Mucosa of stomach (tissue), 1 donor: ENCODE results near the gene CRADD.
"Not testable (repeated sequence)": the region's sequence is repeated elsewhere in the genome, so short reads cannot be mapped to it uniquely, and the experiment has no call there.

Source experiments
- H3K27me3 ChIP-seq: one replicate; pipeline ENCODE4 v1.7.0; 2013; ENCODE audit warnings: mild to moderate bottlenecking, low read length; ENCODE audit not compliant: control insufficient read depth, insufficient read depth
- H3K36me3 ChIP-seq: one replicate; pipeline ENCODE4 v1.7.0; 2013; ENCODE audit warnings: low read length; ENCODE audit not compliant: control insufficient read depth, insufficient read depth
- H3K4me1 ChIP-seq: one replicate; pipeline ENCODE4 v1.7.0; 2013; ENCODE audit warnings: mild to moderate bottlenecking, low read length; ENCODE audit not compliant: control insufficient read depth, insufficient read depth
- H3K4me3 ChIP-seq: one replicate; pipeline ENCODE4 v1.7.0; 2013; ENCODE audit warnings: low read length
- H3K9ac ChIP-seq: one replicate; pipeline ENCODE4 v1.7.0; 2013; ENCODE audit warnings: mild to moderate bottlenecking, low read length, moderate library complexity
- H3K9me3 ChIP-seq: one replicate; pipeline ENCODE4 v1.7.0; 2013; ENCODE audit warnings: mild to moderate bottlenecking, low read length, moderate library complexity; ENCODE audit not compliant: control insufficient read depth
- donor health status: Pancreatic carcinoma.

CRADD gene

DNA sequence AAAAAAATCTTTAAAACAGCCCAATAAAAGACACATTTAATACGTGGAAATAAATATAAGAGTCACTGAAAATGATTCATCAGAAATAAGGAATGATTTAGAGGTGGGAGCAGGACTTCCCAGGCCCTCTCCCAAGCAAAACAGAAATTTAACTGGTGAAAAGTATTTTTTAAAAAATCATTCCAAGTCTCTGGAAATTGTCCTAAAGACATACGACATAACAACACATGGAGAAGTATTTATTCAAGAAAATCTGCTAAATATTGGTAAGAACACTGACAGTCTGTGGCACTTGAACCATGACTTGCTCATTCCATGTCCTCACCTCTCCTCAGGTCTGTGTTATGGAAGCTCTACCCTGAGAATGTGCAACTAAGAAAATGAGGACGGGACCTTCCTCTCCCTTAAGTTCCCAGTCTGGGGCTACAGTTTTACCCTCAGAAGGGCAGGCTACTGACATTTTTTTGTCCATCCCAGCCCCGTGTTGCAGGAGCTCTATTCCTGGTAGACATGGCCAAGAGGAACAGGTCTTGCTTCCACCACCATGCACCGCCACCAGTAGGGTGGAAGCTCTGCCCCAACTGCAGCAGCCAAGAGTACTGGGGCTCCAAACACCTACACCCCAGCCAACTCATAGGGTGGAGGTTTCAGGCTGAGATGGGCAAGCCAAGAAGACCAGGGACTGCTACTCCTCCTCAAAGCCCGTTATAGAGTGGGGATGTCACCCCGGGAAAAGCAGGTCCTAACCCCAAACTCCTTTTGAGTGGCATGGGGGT lies 193.0 kb downstream of the CRADD start:
- Histone ChIP-seq H3K36me3 (no peaks in the 10 kb centered on the region), H3K27me3 (no peaks in the 10 kb centered on the region), H3K4me1 (no peaks in the 10 kb centered on the region), H3K4me3 (no peak overlapping the region), H3K9ac (no peak overlapping the region), H3K9me3 (peaks cover 4% of the 10 kb centered on the region)

- H3K9me3 ChIP-seq, H3K4me3 ChIP-seq, H3K36me3 ChIP-seq, H3K27me3 ChIP-seq, H3K4me1 ChIP-seq, H3K9ac ChIP-seq: not testable (repeated sequence)
These were observed 194.4 kb downstream of the CRADD start for GRCh38 chr12:93871566-93871965.

DNA sequence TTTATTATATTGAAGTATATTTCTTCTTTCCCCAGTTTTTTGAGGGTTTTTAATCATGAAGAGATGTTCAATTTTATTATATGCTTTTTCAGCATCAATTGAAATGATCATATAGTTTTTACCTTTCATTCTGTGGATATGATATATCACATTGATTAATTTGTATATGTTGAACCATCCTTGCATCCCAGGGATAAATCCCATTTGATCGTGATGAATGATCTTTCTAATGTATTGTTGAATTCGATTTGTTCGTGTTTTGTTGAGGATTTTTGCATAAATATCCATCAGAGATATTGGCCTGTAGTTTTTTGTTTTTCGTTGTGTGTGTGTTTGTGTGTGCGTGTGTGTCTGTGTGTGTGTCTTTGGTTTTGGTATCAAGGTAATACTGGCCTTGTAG lies 196.4 kb downstream of the CRADD start:
- no peak overlapping the region for H3K9ac ChIP-seq
- no peaks in the 10 kb centered on the region for H3K4me1 ChIP-seq
- no peak overlapping the region for H3K4me3 ChIP-seq
- no peaks in the 10 kb centered on the region for H3K36me3 ChIP-seq
- peaks cover 4% of the 10 kb centered on the region for H3K9me3 ChIP-seq
- no peaks in the 10 kb centered on the region for H3K27me3 ChIP-seq

DNA sequence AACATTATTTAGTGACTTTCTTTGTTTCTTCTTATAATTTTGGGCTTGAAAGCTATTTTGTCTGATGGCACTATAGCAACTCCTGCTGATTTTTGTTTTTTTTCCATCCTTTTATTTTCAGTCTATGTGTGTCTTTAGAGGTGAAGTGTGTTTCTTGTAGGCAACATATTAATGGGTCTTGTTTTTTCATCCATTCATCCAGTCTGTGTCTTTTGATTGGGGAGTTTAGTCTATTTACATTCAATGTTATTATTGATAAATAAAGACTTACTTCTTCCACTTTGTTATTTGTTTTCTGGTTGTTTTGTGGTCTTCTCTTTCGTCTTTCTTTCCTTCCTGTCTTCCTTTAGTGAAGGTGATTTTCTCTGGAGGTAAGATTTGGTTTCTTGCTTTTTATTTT lies 198.0 kb downstream of the CRADD start:
- no peaks in the 10 kb centered on the region for H3K27me3 ChIP-seq
- H3K9me3 ChIP-seq = peaks cover 4% of the 10 kb centered on the region
- H3K4me1 ChIP-seq = peaks cover 4% of the 10 kb centered on the region
- H3K36me3 ChIP-seq = no peaks in the 10 kb centered on the region
- H3K4me3 ChIP-seq = no peak overlapping the region
- no peak overlapping the region for H3K9ac ChIP-seq

DNA sequence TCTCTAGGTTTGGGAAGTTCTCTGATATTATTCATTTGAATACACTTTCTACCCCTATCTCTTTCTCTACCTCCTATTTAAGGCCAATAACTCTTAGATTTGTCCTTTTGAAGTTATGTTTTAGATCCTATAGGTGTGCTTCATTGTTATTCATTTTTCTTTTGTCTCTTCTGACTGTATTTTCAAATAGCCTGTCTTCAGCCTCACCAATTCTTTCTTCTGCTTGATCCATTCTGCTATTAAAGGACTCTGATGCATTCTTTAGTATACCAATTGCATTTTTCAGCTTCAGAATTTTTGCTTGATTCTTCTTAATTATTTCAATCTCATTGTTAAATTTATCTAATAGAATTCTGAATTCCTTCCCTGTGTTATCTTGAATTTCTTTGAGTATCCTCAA lies 199.2 kb downstream of the CRADD start:
- Histone ChIP-seq H3K9ac (no peak overlapping the region), H3K4me3 (no peak overlapping the region), H3K9me3 (peaks cover 4% of the 10 kb centered on the region), H3K36me3 (no peaks in the 10 kb centered on the region), H3K4me1 (peaks cover 8% of the 10 kb centered on the region), H3K27me3 (no peaks in the 10 kb centered on the region)

DNA sequence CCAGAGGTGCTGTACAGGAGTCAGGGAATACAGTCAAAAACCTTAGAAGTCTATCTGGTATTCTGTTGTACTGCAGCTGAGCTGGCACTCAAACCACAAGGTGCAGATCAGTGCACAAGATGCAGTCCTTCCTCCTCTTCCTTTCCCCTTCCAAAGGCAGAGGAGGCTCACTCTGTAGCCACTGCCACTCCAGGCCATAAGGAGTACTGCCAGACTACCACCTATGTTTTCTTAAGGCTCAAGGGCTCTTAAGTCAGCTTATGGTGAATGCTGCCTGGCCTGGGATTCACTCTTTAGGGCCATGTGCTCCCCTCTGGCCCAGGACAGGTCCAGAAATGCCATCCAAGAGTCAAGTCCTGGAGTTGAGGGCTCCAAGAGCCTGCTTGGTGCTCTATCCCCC lies 200.3 kb downstream of the CRADD start:
- peaks cover 1% of the 10 kb centered on the region for H3K9me3 ChIP-seq

DNA sequence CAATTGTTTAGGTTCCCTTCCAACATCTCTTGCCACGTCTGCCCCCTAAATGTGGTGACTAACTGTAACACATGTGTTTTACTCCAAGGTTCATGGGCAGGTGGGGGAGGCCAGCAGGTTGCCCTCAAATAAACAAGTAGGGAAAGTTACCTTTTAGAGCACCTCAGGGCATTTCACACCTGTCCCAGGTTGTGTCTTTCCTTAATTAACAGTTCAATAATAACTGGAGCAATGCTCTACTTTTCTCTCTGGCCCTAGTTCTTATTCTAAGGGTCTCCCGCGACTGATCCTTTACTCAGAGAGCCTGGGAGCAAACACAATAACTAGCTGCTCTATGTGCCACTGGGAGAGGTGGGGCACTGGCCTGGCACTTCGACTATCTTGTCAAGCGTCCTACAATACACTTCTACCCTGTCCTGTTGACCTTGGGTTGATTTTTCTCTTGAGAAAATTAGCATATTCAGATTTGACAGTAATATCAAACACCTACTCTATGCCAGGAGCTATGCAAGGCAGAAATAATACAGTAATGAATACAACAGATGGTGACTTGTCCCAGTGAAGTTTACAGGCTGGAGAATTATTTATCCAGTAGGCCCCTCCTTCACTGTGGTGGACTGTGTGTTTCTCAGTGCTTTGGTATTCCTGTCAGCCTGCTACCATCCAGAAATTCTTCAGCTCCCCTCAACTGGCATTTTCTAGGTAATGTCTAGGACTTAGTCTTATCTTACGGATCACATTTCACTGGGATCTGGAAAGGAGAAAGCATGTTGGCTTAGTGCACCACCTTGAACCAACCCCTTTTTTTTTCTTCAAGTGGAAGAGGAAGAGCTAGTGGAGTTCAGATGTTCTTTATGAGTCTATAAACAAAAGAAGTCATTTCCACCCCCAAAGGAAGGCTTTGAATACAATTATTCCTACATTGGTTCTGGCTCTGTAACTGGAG lies 202.6 kb downstream of the CRADD start:
- Histone ChIP-seq H3K9me3 (no peaks in the 10 kb centered on the region), H3K9ac (no peak overlapping the region), H3K4me3 (no peak overlapping the region), H3K4me1 (peaks cover 13% of the 10 kb centered on the region), H3K27me3 (no peaks in the 10 kb centered on the region), H3K36me3 (no peaks in the 10 kb centered on the region)

More for the DNA sequence above, 200.3 kb downstream of the CRADD start:
- Histone ChIP-seq H3K4me1 (peaks cover 13% of the 10 kb centered on the region), H3K36me3 (no peaks in the 10 kb centered on the region), H3K4me3 (no peak overlapping the region), H3K27me3 (no peaks in the 10 kb centered on the region), H3K9ac (no peak overlapping the region)

GRCh38 chr12:93880853-93881522 lies 203.8 kb downstream of the CRADD start:
- Histone ChIP-seq H3K9ac (no peak overlapping the region), H3K27me3 (no peaks in the 10 kb centered on the region), H3K36me3 (no peaks in the 10 kb centered on the region), H3K9me3 (no peaks in the 10 kb centered on the region), H3K4me3 (no peak overlapping the region), H3K4me1 (peaks cover 13% of the 10 kb centered on the region)

GRCh38 chr12:93882763-93883162 lies 205.6 kb downstream of the CRADD start:
- Histone ChIP-seq H3K4me3 (no peak overlapping the region), H3K4me1 (peaks cover 13% of the 10 kb centered on the region), H3K36me3 (no peaks in the 10 kb centered on the region), H3K9ac (no peak overlapping the region), H3K27me3 (no peaks in the 10 kb centered on the region), H3K9me3 (no peaks in the 10 kb centered on the region)

DNA sequence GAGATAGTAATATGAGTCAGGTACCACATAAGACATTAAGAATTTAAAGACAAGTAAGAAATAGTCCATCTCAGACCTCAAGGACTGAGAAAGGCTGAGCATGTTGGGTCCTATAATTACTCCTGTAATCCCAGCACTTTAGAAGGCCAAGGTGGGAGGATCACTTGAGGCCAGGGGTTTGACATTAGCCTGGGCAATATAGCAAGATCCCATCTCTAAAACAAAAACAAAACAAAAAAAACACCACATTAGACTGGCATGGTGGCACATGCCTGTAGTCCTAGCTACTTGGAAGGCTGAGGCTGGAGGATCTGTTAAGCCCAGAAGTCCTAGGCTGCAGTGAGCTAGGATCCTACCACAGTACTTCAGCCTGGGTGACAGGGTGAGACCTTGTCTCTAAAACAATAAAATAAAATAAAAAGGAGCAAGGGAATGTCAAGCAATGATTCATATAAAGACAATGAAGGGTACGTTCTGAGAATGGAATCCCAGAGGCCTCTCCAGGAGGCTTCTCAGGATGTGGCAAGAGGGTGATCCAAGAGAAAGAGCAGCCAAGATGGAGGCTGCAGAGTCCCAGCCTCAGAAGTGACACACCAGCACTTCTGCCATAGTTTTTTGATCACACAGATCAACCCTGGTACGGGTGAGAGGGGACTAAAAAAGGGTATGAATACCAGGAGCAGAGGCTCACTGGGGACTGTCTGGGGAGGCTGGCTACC lies 206.4 kb downstream of the CRADD start:
- H3K4me3 ChIP-seq = no peak overlapping the region
- no peaks in the 10 kb centered on the region for H3K36me3 ChIP-seq
- no peaks in the 10 kb centered on the region for H3K27me3 ChIP-seq
- no peaks in the 10 kb centered on the region for H3K9me3 ChIP-seq
- peaks cover 13% of the 10 kb centered on the region for H3K4me1 ChIP-seq
- no peak overlapping the region for H3K9ac ChIP-seq

- H3K9ac ChIP-seq = no peak overlapping the region
- H3K36me3 ChIP-seq = no peaks in the 10 kb centered on the region
- no peak overlapping the region for H3K4me3 ChIP-seq
- peaks cover 11% of the 10 kb centered on the region for H3K4me1 ChIP-seq
- no peaks in the 10 kb centered on the region for H3K9me3 ChIP-seq
- H3K27me3 ChIP-seq = no peaks in the 10 kb centered on the region
These were observed 207.8 kb downstream of the CRADD start for GRCh38 chr12:93884794-93885460.
